PC-3 (cell line): ENCODE data around the gene THOC6. TPM values are rescaled to one million over a fixed set of nuclear protein-coding genes. Genes with fewer than 3 reads are reported as not detected.

ENCODE experiments used
- ATAC-seq: fragments of 200-7000 bp; cut with Tn5 transposase; 2 replicates; pipeline ENCODE4 v1.9.1; 2020; ENCODE audit warnings: mild to moderate bottlenecking, moderate library complexity
- BruUV-seq: library from RNA; stranded (reverse); fragments of 400-500 nt; replicated peaks from 2 replicates; lab custom pipeline; 2021; lab: Mats Ljungman, UMichigan
- CTCF ChIA-PET: fragments of 300-600 bp; sonication (Branson Sonifier 250); formaldehyde crosslinking; loops from one replicate; lab custom pipeline; 2022; ENCODE audit warnings: antibody characterized with exemption; lab: Charles Lee
- POLR2A ChIA-PET: fragments of 300-600 bp; sonication (Branson Sonifier 250); formaldehyde crosslinking; loops from one replicate; lab custom pipeline; 2022; ENCODE audit warnings: antibody characterized with exemption; ENCODE audit not compliant: unreplicated experiment; lab: Charles Lee
- DNase-seq: peaks from one replicate; pipeline ENCODE4 v3.0.0-alpha.2; 2015
- H2AFZ ChIP-seq: fragments of 300-600 bp; sonication (generic); 2 replicates; pipeline ENCODE4 v1.6.0; 2016; ENCODE audit warnings: antibody characterized with exemption, low read length
- H3F3A ChIP-seq: fragments of 300-600 bp; sonication (generic); one replicate; pipeline ENCODE4 v1.6.0; 2017; ENCODE audit warnings: antibody characterized with exemption, low read length, control low read depth, mild to moderate bottlenecking; ENCODE audit not compliant: unreplicated experiment
- H3K27ac ChIP-seq: fragments of 300-600 bp; sonication (generic); 2 replicates; pipeline ENCODE4 v1.5.1; 2016; ENCODE audit warnings: mild to moderate bottlenecking, low read length
- H3K27me3 ChIP-seq: fragments of 300-600 bp; sonication (generic); 2 replicates; pipeline ENCODE4 v1.6.1; 2016; ENCODE audit warnings: low read length, mixed read lengths
- H3K36me3 ChIP-seq: fragments of 300-600 bp; sonication (generic); 2 replicates; pipeline ENCODE4 v1.6.1; 2016; ENCODE audit warnings: low read depth, mixed run types, low read length, mixed read lengths
- H3K4me1 ChIP-seq: fragments of 300-600 bp; sonication (generic); 2 replicates; pipeline ENCODE4 v1.5.1; 2016; ENCODE audit warnings: low read length; ENCODE audit not compliant: insufficient read depth
- H3K4me2 ChIP-seq: fragments of 300-600 bp; sonication (generic); 2 replicates; pipeline ENCODE4 v1.6.0; 2016; ENCODE audit warnings: low read length
- H3K4me3 ChIP-seq: fragments of 300-600 bp; sonication (generic); 2 replicates; pipeline ENCODE4 v1.5.1; 2016; ENCODE audit warnings: mild to moderate bottlenecking, low read length, mixed read lengths
- H3K79me2 ChIP-seq: fragments of 300-600 bp; sonication (generic); 2 replicates; pipeline ENCODE4 v1.6.1; 2017; ENCODE audit warnings: low read length, mixed read lengths
- H3K9ac ChIP-seq: fragments of 300-600 bp; sonication (generic); 2 replicates; pipeline ENCODE4 v1.6.0; 2016; ENCODE audit warnings: mild to moderate bottlenecking, low read length
- H3K9me2 ChIP-seq: fragments of 300-600 bp; sonication (generic); replicated peaks from 2 replicates; pipeline ENCODE4 v1.6.1; 2016; ENCODE audit warnings: mixed run types, low read length, mixed read lengths
- H3K9me3 ChIP-seq: fragments of 300-600 bp; sonication (generic); 2 replicates; pipeline ENCODE4 v1.6.1; 2016; ENCODE audit warnings: low read length, mixed read lengths
- H4K20me1 ChIP-seq: fragments of 300-600 bp; sonication (generic); 2 replicates; pipeline ENCODE4 v1.6.1; 2016; ENCODE audit warnings: low read length, mixed read lengths
- CTCF ChIP-seq: fragments of 300-600 bp; sonication (generic); conservative IDR thresholded peaks from 2 replicates; pipeline ENCODE4 v1.5.1; 2017; ENCODE audit warnings: antibody characterized with exemption, low read depth, mild to moderate bottlenecking, low read length
- EZH2 ChIP-seq: fragments of 300-600 bp; sonication (generic); IDR thresholded peaks from one replicate; pipeline ENCODE4 v1.6.1; 2017; ENCODE audit warnings: antibody characterized with exemption, mild to moderate bottlenecking, low read length; ENCODE audit not compliant: unreplicated experiment
- EZH2phosphoT487 ChIP-seq: fragments of 300-600 bp; sonication (generic); IDR thresholded peaks from 2 replicates; pipeline ENCODE4 v1.6.1; 2018; ENCODE audit warnings: mild to moderate bottlenecking, antibody characterized with exemption, low read length, borderline replicate concordance
- intact Hi-C: fragments of 100-400 bp; cut with micrococcal nuclease; formaldehyde crosslinking; loops from 2 replicates; pipeline ENCODE4 v1.9.0; 2023
- total RNA-seq: library from RNA; depleted of rRNA; stranded (reverse); fragments of >200 nt; gene quantifications from 2 replicates; pipeline ENCODE4 v1.2.3, GENCODE V29; 2014

Gene THOC6
- total RNA-seq, 1 experiment from 2014 or later = 40.3 TPM

- peak overlapping the region; percentile 84 for H2AFZ ChIP-seq
- peak overlapping the region; percentile 94 for H3K4me2 ChIP-seq
- H3K36me3 ChIP-seq = no peaks in the 10 kb centered on the region
- peak overlapping the region; percentile 48 for H3K9ac ChIP-seq
- ChIA-PET POLR2A (interaction anchor here (0.6 kb wide), 1 partner anchor 1040 kb away, joined by 5 read pairs; the partner anchor contains the start of gene RPS2), CTCF (interaction anchor here (0.6 to 1.5 kb wide), 2 partner anchors 23 to 24 kb away, joined by 3 to 14 read pairs; no protein-coding TSS in a partner anchor)
- peak overlapping the region; percentile 86 for H3K4me3 ChIP-seq
- TF ChIP-seq CTCF (no peak), EZH2phosphoT487 (no peak), EZH2 (no peak)
- ATAC-seq (peak; percentile 12; the same call in 1 of the 2 replicates), DNase-seq (peak; percentile 38)
- H3K9me3 ChIP-seq = no peaks in the 10 kb centered on the region
- H3K27me3 ChIP-seq = no peaks in the 10 kb centered on the region
- TSS peak; percentile 64 for BruUV-seq
- 0 out of 2 replicates have a peak, but pooled peaks cover 3% of the 10 kb centered on the region for H3K79me2 ChIP-seq
- no peaks in the 10 kb centered on the region for H4K20me1 ChIP-seq
- no peaks in the 10 kb centered on the region for H3K9me2 ChIP-seq
- intact Hi-C loops = loop anchor here (2.0 kb wide), 1 partner anchor 24 kb away; no protein-coding TSS in a partner anchor
- H3F3A ChIP-seq = no peaks in the 10 kb centered on the region
- H3K27ac ChIP-seq = peak overlapping the region; percentile 45
- peaks cover 19% of the 10 kb centered on the region for H3K4me1 ChIP-seq
Measured at GRCh38 chr16:3004781-3005284, 19.0 kb upstream of the THOC6 start.

GRCh38 chr16:3007059-3007956 is 16.5 kb upstream of the THOC6 start:
- no TSS peak for BruUV-seq
- Histone ChIP-seq H3K27me3 (no peaks in the 10 kb centered on the region), H3K79me2 (0 out of 2 replicates have a peak, but pooled peaks cover 3% of the 10 kb centered on the region), H3K27ac (no peak overlapping the region), H3K36me3 (no peaks in the 10 kb centered on the region), H3K4me2 (no peak overlapping the region), H3K9me3 (no peaks in the 10 kb centered on the region), H4K20me1 (no peaks in the 10 kb centered on the region), H3F3A (no peaks in the 10 kb centered on the region), H3K4me3 (no peak overlapping the region), H3K4me1 (peaks cover 24% of the 10 kb centered on the region), H3K9me2 (no peaks in the 10 kb centered on the region), H2AFZ (no peak overlapping the region), H3K9ac (no peak overlapping the region)
- ChIA-PET POLR2A (no interaction called here), CTCF (no interaction called here)
- intact Hi-C loops = no loop called here
- DNase-seq (no peak), ATAC-seq (no peak)
- TF ChIP-seq CTCF (no peak), EZH2 (no peak), EZH2phosphoT487 (no peak)
